Measurements from ENCODE around the gene CNP. TPM values are rescaled to one million over a fixed set of nuclear protein-coding genes. Genes with fewer than 3 reads are reported as not detected.

The CNP gene
- total RNA-seq, 1 donor from 2014 or later = 31.4 TPM

GRCh38 chr17:42026857-42027589 is 60.4 kb downstream of the CNP start:
- no peak for DNase-seq (ENCODE audit: low spot score)
- no peak for ATAC-seq

Other genes with a start within 250 kb of the CNP start
- not detected for gene HAP1, start 232.2 kb upstream of the CNP start, total RNA-seq
- gene JUP, start 180.1 kb upstream of the CNP start, total RNA-seq = 72.5 TPM
- 3.3 TPM for gene P3H4, start 154.8 kb upstream of the CNP start, total RNA-seq
- 5.1 TPM for gene FKBP10, start 153.8 kb upstream of the CNP start, total RNA-seq
- gene NT5C3B, start 130.6 kb upstream of the CNP start, total RNA-seq = 24.3 TPM
- not detected for gene KLHL10, start 129.0 kb upstream of the CNP start, total RNA-seq
- gene KLHL11, start 101.4 kb upstream of the CNP start, total RNA-seq = 5.9 TPM
- gene ACLY, start 47.8 kb upstream of the CNP start, total RNA-seq = 20.9 TPM
- gene ODAD4, start 36.2 kb upstream of the CNP start, total RNA-seq = 0.30 TPM
- gene DNAJC7, start 50.6 kb downstream of the CNP start, total RNA-seq = 33.2 TPM
- gene NKIRAS2, start 53.3 kb downstream of the CNP start, total RNA-seq = 12.9 TPM
- gene C17orf113, start 83.8 kb downstream of the CNP start, total RNA-seq = 0.20 TPM
- gene ZNF385C, start 131.7 kb downstream of the CNP start, total RNA-seq = 0.13 TPM
- gene DHX58, start 145.9 kb downstream of the CNP start, total RNA-seq = 30.3 TPM
- 30.8 TPM for gene KAT2A, start 154.6 kb downstream of the CNP start, total RNA-seq
- 1.1 TPM for gene HSPB9, start 156.0 kb downstream of the CNP start, total RNA-seq
- 56.3 TPM for gene RAB5C, start 188.2 kb downstream of the CNP start, total RNA-seq
- gene KCNH4, start 214.3 kb downstream of the CNP start, total RNA-seq = not detected
- gene HCRT, start 218.7 kb downstream of the CNP start, total RNA-seq = not detected
- gene GHDC, start 227.7 kb downstream of the CNP start, total RNA-seq = 15.7 TPM

Measured in left lobe of liver (tissue), 2 donors.